ENCODE results near the gene TXNDC8. TPM values are rescaled to one million over a fixed set of nuclear protein-coding genes. Genes with fewer than 3 reads are reported as not detected.
A peak's percentile ranks its signal among the peaks of the same experiment; 100 is the strongest.

The TXNDC8 gene
- total and polyA plus RNA-seq, 7 experiments from 2014 or later, result not detected

DNA sequence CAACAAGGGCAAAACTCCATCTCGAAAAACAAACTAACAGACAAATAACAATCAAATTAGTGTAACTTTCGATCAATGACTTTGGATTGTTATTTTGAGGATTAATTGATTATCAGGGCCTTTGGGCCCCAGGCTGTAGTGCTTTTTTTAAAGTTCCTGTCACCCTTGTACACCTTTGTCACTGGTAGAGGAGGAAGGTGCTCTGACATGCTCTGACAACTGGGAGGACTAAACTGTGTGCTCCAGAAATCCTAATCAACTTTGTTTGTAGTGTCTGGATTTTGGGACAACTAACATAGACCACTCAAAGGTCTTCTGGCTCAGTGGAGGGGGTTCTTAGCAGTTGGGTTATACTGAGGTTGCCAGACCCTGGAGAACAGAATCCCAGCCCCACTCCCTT is 83.2 kb downstream of the TXNDC8 start:
- Mint-ChIP-seq H3K4me3 (peak overlapping the region; percentile 83 to 99 (median 96)), H3K9me3 (peaks cover 0 to 1% (median 0%) of the 10 kb centered on the region in 11 donors), H3K27ac (peak overlapping the region; percentile 67 to 95 (median 83)), H3K36me3 (peaks cover 0 to 18% (median 0%) of the 10 kb centered on the region in 5 donors), H3K4me1 (peaks cover 16 to 65% (median 32%) of the 10 kb centered on the region in 7 donors), H3K27me3 (no peaks in the 10 kb centered on the region)
- Histone ChIP-seq H3K9me3 (ENCODE audit: control insufficient read depth in 2 of 3, low read length in 3 of 3) (no peaks in the 10 kb centered on the region), H3K36me3 (ENCODE audit: control insufficient read depth in 2 of 3, insufficient read depth in 3 of 3, low read length in 3 of 3) (peaks cover 0 to 10% (median 0%) of the 10 kb centered on the region in 3 experiments), H3K4me3 (ENCODE audit: low read length) (no peak overlapping the region), H3K27me3 (ENCODE audit: control insufficient read depth in 2 of 2, insufficient read depth in 2 of 2, low read length in 2 of 2) (no peaks in the 10 kb centered on the region), H3K27ac (ENCODE audit: low read depth, low read length) (no peak overlapping the region), H3K4me1 (ENCODE audit: control insufficient read depth in 2 of 2, insufficient read depth in 2 of 2, low read length in 2 of 2) (peaks cover 4 to 11% of the 10 kb centered on the region in 2 donors)
- ATAC-seq, result no peak
- intact Hi-C loops (cut with micrococcal nuclease), result loop anchor here (5.0 to 10.0 kb wide), 3 partner anchors 287 to 1270 kb away; partner anchors contain the start of genes CTNNAL1 (in 1 of the 2) and ZNF483 (in 1 of the 2)
- no peak for DNase-seq
- POLR2A ChIA-PET, result no interaction called here
- CTCF ChIA-PET, result no interaction called here

Other genes starting within 250 kb of the TXNDC8 start
- not detected for gene C9orf152, start 129.7 kb downstream of the TXNDC8 start, total RNA-seq
- not detected for gene C9orf152, start 129.7 kb downstream of the TXNDC8 start, polyA plus RNA-seq
- 100 to 1,000 TPM in 1 of 5 experiments, 10 to 100 TPM in 4; 22.2 to 276 (median 24.9) TPM for gene TXN, start 81.4 kb downstream of the TXNDC8 start, total RNA-seq
- 10 to 100 TPM; 64.1 to 96.8 TPM for gene TXN, start 81.4 kb downstream of the TXNDC8 start, polyA plus RNA-seq
- gene SVEP1, start 241.9 kb upstream of the TXNDC8 start, total RNA-seq, result under 1 TPM in 2 of 5 experiments, not detected in 3; 0.08 to 0.22 TPM
- gene SVEP1, start 241.9 kb upstream of the TXNDC8 start, polyA plus RNA-seq, result not detected

Measured in naive thymus-derived CD4-positive, alpha-beta T cell (primary cell).